HepG2 (cell line): Measurements from ENCODE around the gene VPS29. TPM values are rescaled to one million over a fixed set of nuclear protein-coding genes. Genes with fewer than 3 reads are reported as not detected.

Experiments used
- ARID2 ChIP-seq: sonication (generic); formaldehyde crosslinking; IDR thresholded peaks from 2 replicates; pipeline ENCODE4 v1.8.1; 2022; ENCODE audit warnings: mild to moderate bottlenecking, missing genetic modification reagents, borderline replicate concordance
- BRD4 ChIP-seq: sonication (generic); formaldehyde crosslinking; IDR thresholded peaks from 2 replicates; pipeline ENCODE4 v1.4.0; 2020; ENCODE audit warnings: missing genetic modification reagents
- DNMT1 ChIP-seq: sonication (generic); formaldehyde crosslinking; IDR thresholded peaks from 2 replicates; pipeline ENCODE4 v1.5.1; 2020; ENCODE audit warnings: mild to moderate bottlenecking, missing genetic modification reagents
- ELF1 ChIP-seq: sonication (generic); formaldehyde crosslinking; IDR thresholded peaks from 2 replicates; pipeline ENCODE4 v1.4.0; 2020; ENCODE audit warnings: missing genetic modification reagents
- ELF4 ChIP-seq: sonication (generic); formaldehyde crosslinking; IDR thresholded peaks from 2 replicates; pipeline ENCODE4 v1.5.0; 2020; ENCODE audit warnings: missing genetic modification reagents, mild to moderate bottlenecking, moderate library complexity, borderline replicate concordance
- ESRRA ChIP-seq: sonication (generic); formaldehyde crosslinking; IDR thresholded peaks from 2 replicates; pipeline ENCODE4 v1.5.1; 2020; ENCODE audit warnings: mild to moderate bottlenecking, low read depth, missing genetic modification reagents
- HOXA9 ChIP-seq: sonication (generic); formaldehyde crosslinking; IDR thresholded peaks from 2 replicates; pipeline ENCODE4 v1.8.1; 2022; ENCODE audit warnings: missing genetic modification reagents, mild to moderate bottlenecking, moderate library complexity, borderline replicate concordance
- IKZF1 ChIP-seq: fragments of 450-650 bp; IDR thresholded peaks from 2 replicates; pipeline ENCODE4 v1.7.1; 2016
- KDM5A ChIP-seq: fragments of 200-600 bp; sonication (generic); IDR thresholded peaks from 2 replicates; pipeline ENCODE4 v1.7.0; 2018; ENCODE audit warnings: antibody characterized with exemption, mild to moderate bottlenecking, low read length, borderline replicate concordance
- KLF16 ChIP-seq, 2 experiments: sonication (generic) in 1 of 2; formaldehyde crosslinking in 1 of 2; IDR thresholded peaks; 2 replicates each; pipeline versions ENCODE4 v1.6.1 to v1.8.0; 2016 to 2023; ENCODE audit warnings: missing genetic modification reagents in 2 of 2, missing compliant biosample characterization in 1 of 2
- NKX3-1 ChIP-seq: sonication (generic); formaldehyde crosslinking; IDR thresholded peaks from 2 replicates; pipeline ENCODE4 v1.5.0; 2020; ENCODE audit warnings: missing genetic modification reagents
- SATB2 ChIP-seq: sonication (generic); formaldehyde crosslinking; IDR thresholded peaks from 2 replicates; pipeline ENCODE4 v1.5.0; 2020; ENCODE audit warnings: missing genetic modification reagents
- ZFP1 ChIP-seq: IDR thresholded peaks from 2 replicates; pipeline ENCODE4 v1.6.1; 2016
- ZKSCAN8 ChIP-seq: IDR thresholded peaks from 2 replicates; pipeline ENCODE4 v1.6.1; 2016; ENCODE audit warnings: borderline replicate concordance, missing genetic modification reagents, missing compliant biosample characterization
- ZNF256 ChIP-seq: sonication (generic); formaldehyde crosslinking; conservative IDR thresholded peaks from 2 replicates; pipeline ENCODE4 v1.4.0; 2020; ENCODE audit warnings: missing genetic modification reagents
- ZNF317 ChIP-seq: sonication (generic); formaldehyde crosslinking; IDR thresholded peaks from 2 replicates; pipeline ENCODE4 v1.5.0; 2020; ENCODE audit warnings: mild to moderate bottlenecking, missing genetic modification reagents
- ZNF337 ChIP-seq: sonication (generic); formaldehyde crosslinking; IDR thresholded peaks from 2 replicates; pipeline ENCODE4 v1.5.1; 2020; ENCODE audit warnings: missing genetic modification reagents, low read depth, mild to moderate bottlenecking, borderline replicate concordance
- ZNF367 ChIP-seq: sonication (generic); formaldehyde crosslinking; IDR thresholded peaks from 2 replicates; pipeline ENCODE4 v1.4.0; 2020; ENCODE audit warnings: missing genetic modification reagents, borderline replicate concordance
- ZNF670 ChIP-seq: sonication (generic); formaldehyde crosslinking; IDR thresholded peaks from 2 replicates; pipeline ENCODE4 v1.8.0; 2022; ENCODE audit warnings: mild to moderate bottlenecking, missing genetic modification reagents, borderline replicate concordance
- ZNF878 ChIP-seq: sonication (generic); formaldehyde crosslinking; IDR thresholded peaks from 2 replicates; pipeline ENCODE4 v1.8.1; 2023; ENCODE audit warnings: mild to moderate bottlenecking, missing genetic modification reagents, moderate library complexity
- polyA plus RNA-seq, 8 experiments: library from polyadenylated mRNA; depleted of rRNA in 3 of 8; stranded (reverse) in 7 of 8; unstranded in 1 of 8; fragments of >200 nt; fragmentation: Illumina TruSeq in 4 of 8; extraction: Trizol in 4 of 8; gene quantifications; 2 replicates each; pipeline versions ENCODE4 v1.2.1 to v1.2.3, GENCODE V29; 2011 to 2016; ENCODE audit warnings: low read depth in 4 of 8, missing spikeins in 1 of 8, mixed read lengths in 1 of 8; ENCODE audit not compliant: insufficient read depth in 1 of 8
- total RNA-seq, 5 experiments: library from RNA; depleted of rRNA; stranded (reverse); fragments of >200 nt; fragmentation: Illumina TruSeq; extraction: Trizol; gene quantifications; 2 replicates each; pipeline ENCODE4 v1.2.3, GENCODE V29; 2016; ENCODE audit warnings: low read depth in 1 of 5
- TF ChIP-seq, protein P1 (sequence below): sonication (generic); formaldehyde crosslinking; IDR thresholded peaks from 2 replicates; pipeline ENCODE4 v1.5.0; 2020; ENCODE audit warnings: missing genetic modification reagents
- TF ChIP-seq, protein P2 (sequence below): sonication (generic); formaldehyde crosslinking; IDR thresholded peaks from 2 replicates; pipeline ENCODE4 v1.8.0; 2022; ENCODE audit warnings: missing genetic modification reagents, mild to moderate bottlenecking, borderline replicate concordance
- TF ChIP-seq, protein P3 (sequence below): sonication (generic); formaldehyde crosslinking; IDR thresholded peaks from 2 replicates; pipeline ENCODE4 v1.8.1; 2023; ENCODE audit warnings: mild to moderate bottlenecking, inconsistent platforms, moderate library complexity, missing genetic modification reagents, borderline replicate concordance
- TF ChIP-seq, protein P4 (sequence below): sonication (generic); formaldehyde crosslinking; IDR thresholded peaks from 2 replicates; pipeline ENCODE4 v1.4.0; 2020; ENCODE audit warnings: mild to moderate bottlenecking, missing genetic modification reagents
- TF ChIP-seq, protein P5 (sequence below): sonication (generic); IDR thresholded peaks from 2 replicates; pipeline ENCODE4 v1.6.1; 2016; ENCODE audit warnings: low read depth, borderline replicate concordance

The VPS29 gene
- total and polyA plus RNA-seq, 2 of the 13 experiments (the other 11 are each of a cell fraction or from before 2014, with no cell fraction given) = 107 to 114 TPM

DNA sequence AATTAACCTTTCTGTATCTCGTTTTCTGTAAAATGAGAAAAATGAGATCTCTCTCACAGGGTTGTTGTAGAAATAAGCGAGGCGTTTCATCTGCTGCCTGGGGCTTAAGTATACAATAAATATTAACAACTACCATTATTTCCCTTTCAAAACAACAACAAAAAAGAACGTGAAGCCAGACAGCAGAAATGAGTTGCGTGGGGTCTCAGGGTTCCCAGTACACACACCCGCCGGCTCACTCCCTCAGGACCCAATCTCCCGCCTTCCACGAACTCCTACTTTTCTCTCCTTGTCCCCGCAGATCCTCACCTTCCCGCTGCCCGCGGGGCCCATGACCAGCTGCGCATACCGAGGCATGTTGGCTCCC is 34.1 kb downstream of the VPS29 start (continued):
- TF ChIP-seq, protein P1, sequence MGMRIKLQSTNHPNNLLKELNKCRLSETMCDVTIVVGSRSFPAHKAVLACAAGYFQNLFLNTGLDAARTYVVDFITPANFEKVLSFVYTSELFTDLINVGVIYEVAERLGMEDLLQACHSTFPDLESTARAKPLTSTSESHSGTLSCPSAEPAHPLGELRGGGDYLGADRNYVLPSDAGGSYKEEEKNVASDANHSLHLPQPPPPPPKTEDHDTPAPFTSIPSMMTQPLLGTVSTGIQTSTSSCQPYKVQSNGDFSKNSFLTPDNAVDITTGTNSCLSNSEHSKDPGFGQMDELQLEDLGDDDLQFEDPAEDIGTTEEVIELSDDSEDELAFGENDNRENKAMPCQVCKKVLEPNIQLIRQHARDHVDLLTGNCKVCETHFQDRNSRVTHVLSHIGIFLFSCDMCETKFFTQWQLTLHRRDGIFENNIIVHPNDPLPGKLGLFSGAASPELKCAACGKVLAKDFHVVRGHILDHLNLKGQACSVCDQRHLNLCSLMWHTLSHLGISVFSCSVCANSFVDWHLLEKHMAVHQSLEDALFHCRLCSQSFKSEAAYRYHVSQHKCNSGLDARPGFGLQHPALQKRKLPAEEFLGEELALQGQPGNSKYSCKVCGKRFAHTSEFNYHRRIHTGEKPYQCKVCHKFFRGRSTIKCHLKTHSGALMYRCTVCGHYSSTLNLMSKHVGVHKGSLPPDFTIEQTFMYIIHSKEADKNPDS (CRISPR knock-in tag) = no peak
- TF ChIP-seq IKZF1 (no peak), ZKSCAN8 (CRISPR knock-in tag) (no peak), BRD4 (CRISPR knock-in tag) (no peak), KLF16 (CRISPR knock-in tag; IDR thresholded peaks at IDR 0.05) (no peak), KDM5A (no peak; the same call in 1 of the 2 replicates), ZNF878 (CRISPR knock-in tag) (no peak), SATB2 (CRISPR knock-in tag) (no peak), ZNF670 (CRISPR knock-in tag) (no peak), ARID2 (no peak), ELF1 (no peak), NKX3-1 (CRISPR knock-in tag) (no peak), ZNF317 (CRISPR knock-in tag) (no peak), ZNF337 (CRISPR knock-in tag) (no peak), ESRRA (CRISPR knock-in tag) (no peak), DNMT1 (CRISPR knock-in tag) (no peak), HOXA9 (no peak), ZNF367 (CRISPR knock-in tag) (no peak), ZNF256 (CRISPR knock-in tag) (0 out of 2 replicates have a peak, but pooled peaks have one; percentile 2), ZFP1 (no peak), ELF4 (CRISPR knock-in tag) (no peak)
- TF ChIP-seq, protein P2, sequence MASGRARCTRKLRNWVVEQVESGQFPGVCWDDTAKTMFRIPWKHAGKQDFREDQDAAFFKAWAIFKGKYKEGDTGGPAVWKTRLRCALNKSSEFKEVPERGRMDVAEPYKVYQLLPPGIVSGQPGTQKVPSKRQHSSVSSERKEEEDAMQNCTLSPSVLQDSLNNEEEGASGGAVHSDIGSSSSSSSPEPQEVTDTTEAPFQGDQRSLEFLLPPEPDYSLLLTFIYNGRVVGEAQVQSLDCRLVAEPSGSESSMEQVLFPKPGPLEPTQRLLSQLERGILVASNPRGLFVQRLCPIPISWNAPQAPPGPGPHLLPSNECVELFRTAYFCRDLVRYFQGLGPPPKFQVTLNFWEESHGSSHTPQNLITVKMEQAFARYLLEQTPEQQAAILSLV (CRISPR knock-in tag) = no peak
- TF ChIP-seq, protein P3, sequence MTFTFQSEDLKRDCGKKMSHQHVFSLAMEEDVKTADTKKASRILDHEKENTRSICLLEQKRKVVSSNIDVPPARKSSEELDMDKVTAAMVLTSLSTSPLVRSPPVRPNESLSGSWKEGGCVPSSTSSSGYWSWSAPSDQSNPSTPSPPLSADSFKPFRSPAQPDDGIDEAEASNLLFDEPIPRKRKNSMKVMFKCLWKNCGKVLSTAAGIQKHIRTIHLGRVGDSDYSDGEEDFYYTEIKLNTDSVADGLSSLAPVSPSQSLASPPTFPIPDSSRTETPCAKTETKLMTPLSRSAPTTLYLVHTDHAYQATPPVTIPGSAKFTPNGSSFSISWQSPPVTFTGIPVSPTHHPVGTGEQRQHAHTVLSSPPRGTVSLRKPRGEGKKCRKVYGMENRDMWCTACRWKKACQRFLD (CRISPR knock-in tag) = 0 out of 2 replicates have a peak, but pooled peaks have one; percentile 15
- TF ChIP-seq, protein P4, sequence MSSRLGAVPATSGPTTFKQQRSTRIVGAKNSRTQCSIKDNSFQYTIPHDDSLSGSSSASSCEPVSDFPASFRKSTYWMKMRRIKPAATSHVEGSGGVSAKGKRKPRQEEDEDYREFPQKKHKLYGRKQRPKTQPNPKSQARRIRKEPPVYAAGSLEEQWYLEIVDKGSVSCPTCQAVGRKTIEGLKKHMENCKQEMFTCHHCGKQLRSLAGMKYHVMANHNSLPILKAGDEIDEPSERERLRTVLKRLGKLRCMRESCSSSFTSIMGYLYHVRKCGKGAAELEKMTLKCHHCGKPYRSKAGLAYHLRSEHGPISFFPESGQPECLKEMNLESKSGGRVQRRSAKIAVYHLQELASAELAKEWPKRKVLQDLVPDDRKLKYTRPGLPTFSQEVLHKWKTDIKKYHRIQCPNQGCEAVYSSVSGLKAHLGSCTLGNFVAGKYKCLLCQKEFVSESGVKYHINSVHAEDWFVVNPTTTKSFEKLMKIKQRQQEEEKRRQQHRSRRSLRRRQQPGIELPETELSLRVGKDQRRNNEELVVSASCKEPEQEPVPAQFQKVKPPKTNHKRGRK = no peak
- TF ChIP-seq, protein P5, sequence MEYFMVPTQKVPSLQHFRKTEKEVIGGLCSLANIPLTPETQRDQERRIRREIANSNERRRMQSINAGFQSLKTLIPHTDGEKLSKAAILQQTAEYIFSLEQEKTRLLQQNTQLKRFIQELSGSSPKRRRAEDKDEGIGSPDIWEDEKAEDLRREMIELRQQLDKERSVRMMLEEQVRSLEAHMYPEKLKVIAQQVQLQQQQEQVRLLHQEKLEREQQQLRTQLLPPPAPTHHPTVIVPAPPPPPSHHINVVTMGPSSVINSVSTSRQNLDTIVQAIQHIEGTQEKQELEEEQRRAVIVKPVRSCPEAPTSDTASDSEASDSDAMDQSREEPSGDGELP = no peak; the same call in none of the 2 replicates
